ENCODE data around the gene HMGCR. TPM values are rescaled to one million over a fixed set of nuclear protein-coding genes. Genes with fewer than 3 reads are reported as not detected.
A peak's percentile ranks its signal among the peaks of the same experiment; 100 is the strongest.

The HMGCR gene
- polyA plus RNA-seq, 1 donor: 60.2 TPM

GRCh38 chr5:75358117-75358516 is 21.1 kb downstream of the HMGCR start:
- Histone ChIP-seq H3K9me3 (ENCODE audit: control insufficient read depth, low read depth, low read length) (no peaks in the 10 kb centered on the region), H3K27me3 (ENCODE audit: control insufficient read depth, insufficient read depth, low read length) (no peaks in the 10 kb centered on the region), H3K4me1 (ENCODE audit: control insufficient read depth, insufficient read depth, low read length) (no peaks in the 10 kb centered on the region), H3K4me3 (ENCODE audit: low read length) (no peak overlapping the region), H3K36me3 (ENCODE audit: control insufficient read depth, insufficient read depth, low read length) (peaks cover 65% of the 10 kb centered on the region), H3K27ac (ENCODE audit: low read length) (no peak overlapping the region)
- WGBS (ENCODE audit: insufficient coverage, low lambda C conversion rate): 100% methylated on average over 2 of the region's 3 CpGs
- no peak for DNase-seq

GRCh38 chr5:75361310-75361709 is 24.3 kb downstream of the HMGCR start:
- Histone ChIP-seq H3K27me3 (ENCODE audit: control insufficient read depth, insufficient read depth, low read length) (no peaks in the 10 kb centered on the region), H3K4me3 (ENCODE audit: low read length) (no peak overlapping the region), H3K4me1 (ENCODE audit: control insufficient read depth, insufficient read depth, low read length) (no peaks in the 10 kb centered on the region), H3K9me3 (ENCODE audit: control insufficient read depth, low read depth, low read length) (no peaks in the 10 kb centered on the region), H3K36me3 (ENCODE audit: control insufficient read depth, insufficient read depth, low read length) (peaks cover 48% of the 10 kb centered on the region), H3K27ac (ENCODE audit: low read length) (no peak overlapping the region)
- no peak for DNase-seq
- no CpG with 5 or more reads among the region's 4 CpGs for WGBS (ENCODE audit: insufficient coverage, low lambda C conversion rate)

- WGBS (ENCODE audit: insufficient coverage, low lambda C conversion rate): no CpG with 5 or more reads among the region's 4 CpGs
- Histone ChIP-seq H3K4me3 (ENCODE audit: low read length) (no peak overlapping the region), H3K4me1 (ENCODE audit: control insufficient read depth, insufficient read depth, low read length) (no peaks in the 10 kb centered on the region), H3K27me3 (ENCODE audit: control insufficient read depth, insufficient read depth, low read length) (no peaks in the 10 kb centered on the region), H3K9me3 (ENCODE audit: control insufficient read depth, low read depth, low read length) (no peaks in the 10 kb centered on the region), H3K27ac (ENCODE audit: low read length) (no peak overlapping the region), H3K36me3 (ENCODE audit: control insufficient read depth, insufficient read depth, low read length) (peaks cover 38% of the 10 kb centered on the region)
- no peak for DNase-seq
Observed at GRCh38 chr5:75362474-75362975, 25.5 kb downstream of the HMGCR start.

GRCh38 chr5:75363111-75363510 is 26.1 kb downstream of the HMGCR start:
- H3K9me3 ChIP-seq (ENCODE audit: control insufficient read depth, low read depth, low read length): no peaks in the 10 kb centered on the region
- H3K27me3 ChIP-seq (ENCODE audit: control insufficient read depth, insufficient read depth, low read length): no peaks in the 10 kb centered on the region
- no peaks in the 10 kb centered on the region for H3K4me1 ChIP-seq (ENCODE audit: control insufficient read depth, insufficient read depth, low read length)
- no peak overlapping the region for H3K27ac ChIP-seq (ENCODE audit: low read length)
- no peak for DNase-seq
- H3K36me3 ChIP-seq (ENCODE audit: control insufficient read depth, insufficient read depth, low read length): peaks cover 34% of the 10 kb centered on the region
- WGBS (ENCODE audit: insufficient coverage, low lambda C conversion rate): no CpG with 5 or more reads among the region's 5 CpGs
- no peak overlapping the region for H3K4me3 ChIP-seq (ENCODE audit: low read length)

- peak in 1 of 2 donors; percentile 14 for DNase-seq
- H3K27ac ChIP-seq (ENCODE audit: low read length): no peak overlapping the region
- no CpG with 5 or more reads among the region's 8 CpGs for WGBS (ENCODE audit: insufficient coverage, low lambda C conversion rate)
- no peaks in the 10 kb centered on the region for H3K4me1 ChIP-seq (ENCODE audit: control insufficient read depth, insufficient read depth, low read length)
- H3K27me3 ChIP-seq (ENCODE audit: control insufficient read depth, insufficient read depth, low read length): no peaks in the 10 kb centered on the region
- no peak overlapping the region for H3K4me3 ChIP-seq (ENCODE audit: low read length)
- no peaks in the 10 kb centered on the region for H3K9me3 ChIP-seq (ENCODE audit: control insufficient read depth, low read depth, low read length)
- peaks cover 29% of the 10 kb centered on the region for H3K36me3 ChIP-seq (ENCODE audit: control insufficient read depth, insufficient read depth, low read length)
Observed at GRCh38 chr5:75363726-75364495, 26.9 kb downstream of the HMGCR start.

GRCh38 chr5:75364571-75365280 is 27.7 kb downstream of the HMGCR start:
- Histone ChIP-seq H3K4me1 (ENCODE audit: control insufficient read depth, insufficient read depth, low read length) (no peaks in the 10 kb centered on the region), H3K36me3 (ENCODE audit: control insufficient read depth, insufficient read depth, low read length) (peaks cover 21% of the 10 kb centered on the region), H3K27me3 (ENCODE audit: control insufficient read depth, insufficient read depth, low read length) (no peaks in the 10 kb centered on the region), H3K4me3 (ENCODE audit: low read length) (no peak overlapping the region), H3K27ac (ENCODE audit: low read length) (no peak overlapping the region), H3K9me3 (ENCODE audit: control insufficient read depth, low read depth, low read length) (no peaks in the 10 kb centered on the region)
- DNase-seq: no peak
- no CpG with 5 or more reads among the region's 7 CpGs for WGBS (ENCODE audit: insufficient coverage, low lambda C conversion rate)

- no peak overlapping the region for H3K4me3 ChIP-seq (ENCODE audit: low read length)
- no peak for DNase-seq
- WGBS (ENCODE audit: insufficient coverage, low lambda C conversion rate): no CpG with 5 or more reads among the region's 1 CpG
Observed at GRCh38 chr5:75365740-75366139, 28.7 kb downstream of the HMGCR start.

GRCh38 chr5:75366787-75367186 is 29.8 kb downstream of the HMGCR start:
- Histone ChIP-seq H3K9me3 (ENCODE audit: control insufficient read depth, low read depth, low read length) (no peaks in the 10 kb centered on the region), H3K36me3 (ENCODE audit: control insufficient read depth, insufficient read depth, low read length) (peaks cover 9% of the 10 kb centered on the region), H3K27me3 (ENCODE audit: control insufficient read depth, insufficient read depth, low read length) (no peaks in the 10 kb centered on the region), H3K4me1 (ENCODE audit: control insufficient read depth, insufficient read depth, low read length) (no peaks in the 10 kb centered on the region), H3K4me3 (ENCODE audit: low read length) (no peak overlapping the region), H3K27ac (ENCODE audit: low read length) (no peak overlapping the region)
- no peak for DNase-seq
- no CpG with 5 or more reads among the region's 9 CpGs for WGBS (ENCODE audit: insufficient coverage, low lambda C conversion rate)

More at GRCh38 chr5:75365740-75366139, 28.7 kb downstream of the HMGCR start:
- Histone ChIP-seq H3K27ac (ENCODE audit: low read length) (no peak overlapping the region), H3K9me3 (ENCODE audit: control insufficient read depth, low read depth, low read length) (no peaks in the 10 kb centered on the region), H3K27me3 (ENCODE audit: control insufficient read depth, insufficient read depth, low read length) (no peaks in the 10 kb centered on the region), H3K36me3 (ENCODE audit: control insufficient read depth, insufficient read depth, low read length) (peaks cover 14% of the 10 kb centered on the region), H3K4me1 (ENCODE audit: control insufficient read depth, insufficient read depth, low read length) (no peaks in the 10 kb centered on the region)

- Histone ChIP-seq H3K36me3 (ENCODE audit: control insufficient read depth, insufficient read depth, low read length) (peaks cover 5% of the 10 kb centered on the region), H3K4me3 (ENCODE audit: low read length) (no peak overlapping the region), H3K4me1 (ENCODE audit: control insufficient read depth, insufficient read depth, low read length) (no peaks in the 10 kb centered on the region), H3K27ac (ENCODE audit: low read length) (no peak overlapping the region), H3K9me3 (ENCODE audit: control insufficient read depth, low read depth, low read length) (no peaks in the 10 kb centered on the region), H3K27me3 (ENCODE audit: control insufficient read depth, insufficient read depth, low read length) (no peaks in the 10 kb centered on the region)
- no peak for DNase-seq
Observed at GRCh38 chr5:75367401-75367800, 30.4 kb downstream of the HMGCR start.

- H3K4me1 ChIP-seq (ENCODE audit: control insufficient read depth, insufficient read depth, low read length): no peaks in the 10 kb centered on the region
- no peaks in the 10 kb centered on the region for H3K9me3 ChIP-seq (ENCODE audit: control insufficient read depth, low read depth, low read length)
- H3K27ac ChIP-seq (ENCODE audit: low read length): no peak overlapping the region
- H3K27me3 ChIP-seq (ENCODE audit: control insufficient read depth, insufficient read depth, low read length): no peaks in the 10 kb centered on the region
- WGBS (ENCODE audit: insufficient coverage, low lambda C conversion rate): no CpG with 5 or more reads among the region's 4 CpGs
- H3K36me3 ChIP-seq (ENCODE audit: control insufficient read depth, insufficient read depth, low read length): peaks cover 3% of the 10 kb centered on the region
- H3K4me3 ChIP-seq (ENCODE audit: low read length): no peak overlapping the region
- DNase-seq: no peak
Observed at GRCh38 chr5:75368391-75368790, 31.4 kb downstream of the HMGCR start.
